K562 (cell line): ENCODE data around the gene CDR2L. TPM values are rescaled to one million over a fixed set of nuclear protein-coding genes. Genes with fewer than 3 reads are reported as not detected.

Experiments
- CBX5 ChIP-seq: IDR thresholded peaks from 2 replicates; pipeline ENCODE4 v1.6.1; 2014; ENCODE audit warnings: low read depth, borderline replicate concordance
- CBX8 ChIP-seq: fragments of 200-600 bp; sonication (generic); IDR thresholded peaks from 2 replicates; pipeline ENCODE4 v1.6.1; 2012; ENCODE audit warnings: borderline replicate concordance, mixed run types, low read depth, mild to moderate bottlenecking, moderate library complexity, mixed read lengths, low read length, control low read depth, inconsistent platforms; ENCODE audit not compliant: poor library complexity, severe bottlenecking; ENCODE audit errors: extremely low read depth
- CREBBP ChIP-seq: IDR thresholded peaks from one replicate; pipeline ENCODE4 v1.6.1; 2012; ENCODE audit warnings: low read depth, mild to moderate bottlenecking, control low read depth, inconsistent platforms, low read length
- DIDO1 ChIP-seq: fragments of 450-650 bp; IDR thresholded peaks from 2 replicates; pipeline ENCODE4 v1.6.1; 2016; ENCODE audit warnings: low read depth, missing biosample characterization, missing genetic modification characterization
- ELF2 ChIP-seq: fragments of 250-450 bp; sonication (Bioruptor Pico); IDR thresholded peaks from 2 replicates; pipeline ENCODE4 v1.5.0; 2021; ENCODE audit warnings: mild to moderate bottlenecking
- GABPA ChIP-seq: fragments of 200-800 bp; sonication (Bioruptor generic); conservative IDR thresholded peaks from 2 replicates; pipeline ENCODE4 v1.6.1; 2016; ENCODE audit warnings: low read depth, missing genetic modification characterization, missing compliant biosample characterization
- HOMEZ ChIP-seq: fragments of 250-450 bp; sonication (Bioruptor Pico); IDR thresholded peaks from 2 replicates; pipeline ENCODE4 v1.4.0; 2020; ENCODE audit warnings: mild to moderate bottlenecking, moderate library complexity
- KLF16 ChIP-seq: IDR thresholded peaks from 2 replicates; pipeline ENCODE4 v1.6.1; 2016; ENCODE audit warnings: antibody characterized with exemption
- NUFIP1 ChIP-seq: fragments of 450-650 bp; IDR thresholded peaks from 2 replicates; pipeline ENCODE4 v1.6.1; 2018; ENCODE audit not compliant: partially characterized antibody
- RAD21 ChIP-seq, 2 experiments: fragments of 250-450 bp in 1 of 2; fragments of 450-650 bp in 1 of 2; sonication (Bioruptor Pico) in 1 of 2; formaldehyde crosslinking in 1 of 2; IDR thresholded peaks in 1 of 2; conservative IDR thresholded peaks in 1 of 2; 2 replicates each; pipeline versions ENCODE4 v1.4.0 to v1.8.0; 2020 to 2022; ENCODE audit warnings: mild to moderate bottlenecking in 2 of 2, moderate library complexity in 1 of 2
- RBM25 ChIP-seq: fragments of 200-400 bp; formaldehyde crosslinking; IDR thresholded peaks from 2 replicates; pipeline ENCODE4 v1.6.1; 2018; ENCODE audit warnings: low read length, low read depth, moderate library complexity; ENCODE audit not compliant: severe bottlenecking
- SIX5 ChIP-seq, 2 experiments: IDR thresholded peaks; 2 replicates each; pipeline ENCODE4 v1.6.1; 2011; ENCODE audit warnings: low read length in 2 of 2, borderline replicate concordance in 1 of 2, low read depth in 1 of 2, mild to moderate bottlenecking in 1 of 2, moderate library complexity in 1 of 2; ENCODE audit not compliant: insufficient read depth in 1 of 2
- SP1 ChIP-seq: sonication (generic); formaldehyde crosslinking; IDR thresholded peaks from 2 replicates; pipeline ENCODE4 v1.8.1; 2022; ENCODE audit warnings: mild to moderate bottlenecking, missing genetic modification reagents
- SRSF1 ChIP-seq: fragments of 200-400 bp; formaldehyde crosslinking; IDR thresholded peaks from 2 replicates; pipeline ENCODE4 v1.6.1; 2017; ENCODE audit warnings: mild to moderate bottlenecking, low read depth, low read length, moderate library complexity
- TRIM24 ChIP-seq, 2 experiments: fragments of 450-650 bp; IDR thresholded peaks; 2 replicates each; pipeline ENCODE4 v1.6.1; 2016
- WHSC1 ChIP-seq: IDR thresholded peaks from one replicate; pipeline ENCODE4 v1.6.1; 2012; ENCODE audit warnings: low read length, control low read depth, inconsistent platforms
- ZBTB8A ChIP-seq: fragments of 450-650 bp; IDR thresholded peaks from 2 replicates; pipeline ENCODE4 v1.6.1; 2018; ENCODE audit warnings: mild to moderate bottlenecking, moderate library complexity; ENCODE audit not compliant: partially characterized antibody
- ZNF124 ChIP-seq: sonication (generic); formaldehyde crosslinking; IDR thresholded peaks from 2 replicates; pipeline ENCODE4 v1.8.1; 2022; ENCODE audit warnings: missing genetic modification reagents
- ZNF639 ChIP-seq, 2 experiments: fragments of 200-800 bp in 1 of 2; sonication (Bioruptor generic) in 1 of 2; sonication (generic) in 1 of 2; formaldehyde crosslinking in 1 of 2; IDR thresholded peaks in 1 of 2; conservative IDR thresholded peaks in 1 of 2; 2 replicates each; pipeline versions ENCODE4 v1.5.0 to v1.6.1; 2016 to 2020; ENCODE audit warnings: missing compliant biosample characterization in 1 of 2, missing genetic modification characterization in 1 of 2, missing genetic modification reagents in 1 of 2
- ZNF699 ChIP-seq: fragments of 250-450 bp; sonication (Bioruptor Pico); IDR thresholded peaks from 2 replicates; pipeline ENCODE4 v1.8.0; 2021; ENCODE audit warnings: mild to moderate bottlenecking, moderate library complexity; ENCODE audit not compliant: insufficient replicate concordance
- polyA plus RNA-seq, 8 experiments: library from polyadenylated mRNA; depleted of rRNA in 4 of 8; stranded (reverse) in 5 of 8; unstranded in 3 of 8; fragments of >200 nt; fragmentation: Nextera tagmentation in 2 of 8; fragmentation: Illumina TruSeq in 1 of 8; extraction: Ambion mirVana in 2 of 8; extraction: Trizol in 1 of 8; gene quantifications; 2 replicates each; pipeline versions ENCODE4 v1.2.1 to v1.2.3, GENCODE V29; 2011 to 2014; ENCODE audit warnings: inconsistent platforms in 1 of 8, missing spikeins in 1 of 8
- total RNA-seq, 7 experiments: library from RNA; depleted of rRNA in 6 of 7; stranded (reverse); fragments of >200 nt in 6 of 7; fragmentation: Illumina TruSeq in 2 of 7; extraction: Trizol in 2 of 7; gene quantifications; 2 replicates each; pipeline versions ENCODE4 v1.2.1 to v1.2.3, GENCODE V29; 2011 to 2021; ENCODE audit warnings: low replicate concordance in 1 of 7
- TF ChIP-seq, protein P1 (sequence below): sonication (generic); formaldehyde crosslinking; IDR thresholded peaks from 2 replicates; pipeline ENCODE4 v1.9.0; 2022; ENCODE audit warnings: mild to moderate bottlenecking, missing genetic modification reagents
- TF ChIP-seq, protein P2 (sequence below): fragments of 250-450 bp; sonication (Bioruptor Pico); IDR thresholded peaks from 2 replicates; pipeline ENCODE4 v1.5.0; 2021
- TF ChIP-seq, protein P3 (sequence below): fragments of 250-450 bp; sonication (Bioruptor Pico); IDR thresholded peaks from 2 replicates; pipeline ENCODE4 v1.8.0; 2021; ENCODE audit warnings: moderate library complexity, mild to moderate bottlenecking, inconsistent platforms

Gene CDR2L
- total and polyA plus RNA-seq, 9 of the 15 experiments (the other 6 are each of a cell fraction or from before 2014, with no cell fraction given) = 2.7 to 16.0 (median 7.3) TPM

- TF ChIP-seq DIDO1 = no peak
- TF ChIP-seq ZNF124 (CRISPR knock-in tag) = no peak
- no peak for TF ChIP-seq KLF16
- TF ChIP-seq, protein P1, sequence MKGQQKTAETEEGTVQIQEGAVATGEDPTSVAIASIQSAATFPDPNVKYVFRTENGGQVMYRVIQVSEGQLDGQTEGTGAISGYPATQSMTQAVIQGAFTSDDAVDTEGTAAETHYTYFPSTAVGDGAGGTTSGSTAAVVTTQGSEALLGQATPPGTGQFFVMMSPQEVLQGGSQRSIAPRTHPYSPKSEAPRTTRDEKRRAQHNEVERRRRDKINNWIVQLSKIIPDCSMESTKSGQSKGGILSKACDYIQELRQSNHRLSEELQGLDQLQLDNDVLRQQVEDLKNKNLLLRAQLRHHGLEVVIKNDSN = peak; percentile 89
- TF ChIP-seq RAD21 (CRISPR knock-in tag; conservative IDR thresholded peaks at IDR 0.05 in 1 of 2, IDR thresholded peaks at IDR 0.05 in 1 of 2) = peak in 1 of 2 experiments; percentile 29; a peak in 2 of 4 replicates
- TF ChIP-seq ZNF699 (CRISPR knock-in tag) = no peak
- no peak for TF ChIP-seq RBM25
- no peak for TF ChIP-seq SRSF1
- 0 out of 4 replicates have a peak, but pooled peaks of 1 of the 2 experiments have one; percentile 23 for TF ChIP-seq ZNF639 (CRISPR knock-in tag; conservative IDR thresholded peaks at IDR 0.05 in 1 of 2, IDR thresholded peaks at IDR 0.05 in 1 of 2)
- TF ChIP-seq SP1 (CRISPR knock-in tag) = peak; percentile 37; the same call in 1 of the 2 replicates
- TF ChIP-seq ZBTB8A = peak; percentile 86
- TF ChIP-seq TRIM24 (IDR thresholded peaks at IDR 0.05) = 0 out of 4 replicates have a peak, but pooled peaks of 1 of the 2 experiments have one; percentile 10
- no peak for TF ChIP-seq ELF2 (CRISPR knock-in tag)
- TF ChIP-seq WHSC1 = no peak
- TF ChIP-seq CBX8 = no peak
- TF ChIP-seq, protein P2, sequence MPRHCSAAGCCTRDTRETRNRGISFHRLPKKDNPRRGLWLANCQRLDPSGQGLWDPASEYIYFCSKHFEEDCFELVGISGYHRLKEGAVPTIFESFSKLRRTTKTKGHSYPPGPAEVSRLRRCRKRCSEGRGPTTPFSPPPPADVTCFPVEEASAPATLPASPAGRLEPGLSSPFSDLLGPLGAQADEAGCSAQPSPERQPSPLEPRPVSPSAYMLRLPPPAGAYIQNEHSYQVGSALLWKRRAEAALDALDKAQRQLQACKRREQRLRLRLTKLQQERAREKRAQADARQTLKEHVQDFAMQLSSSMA (CRISPR knock-in tag) = no peak
- no peak for TF ChIP-seq HOMEZ (CRISPR knock-in tag)
- no peak for TF ChIP-seq SIX5 (IDR thresholded peaks at IDR 0.05; ENCODE audit: borderline replicate concordance in 1 of 2, insufficient read depth in 1 of 2, low read depth in 1 of 2, low read length in 2 of 2)
- peak; percentile 64 for TF ChIP-seq NUFIP1
- no peak for TF ChIP-seq CBX5
- TF ChIP-seq GABPA (tag) = no peak
- no peak for TF ChIP-seq CREBBP
- TF ChIP-seq, protein P3, sequence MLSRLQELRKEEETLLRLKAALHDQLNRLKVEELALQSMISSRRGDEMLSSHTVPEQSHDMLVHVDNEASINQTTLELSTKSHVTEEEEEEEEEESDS (CRISPR knock-in tag) = no peak
Observed at GRCh38 chr17:75034236-75034908, 46.9 kb downstream of the CDR2L start (continued).
